ENCODE results near the gene C1orf159.

Gene C1orf159

GRCh38 chr1:1130206-1131120 lies 14.6 kb upstream of the C1orf159 start:
- DNase-seq: no peak

GRCh38 chr1:1129381-1129821 lies 13.5 kb upstream of the C1orf159 start:
- DNase-seq: no peak

- DNase-seq: no peak
Observed at GRCh38 chr1:1128454-1129139, 12.7 kb upstream of the C1orf159 start.

- no peak for DNase-seq
Observed at GRCh38 chr1:1127551-1128451, 11.9 kb upstream of the C1orf159 start.

GRCh38 chr1:1125945-1126344 lies 10.1 kb upstream of the C1orf159 start:
- no peak for DNase-seq

- no peak for DNase-seq
Observed at GRCh38 chr1:1124786-1125642, 9.1 kb upstream of the C1orf159 start.

- DNase-seq: no peak
Observed at GRCh38 chr1:1124508-1124785, 8.6 kb upstream of the C1orf159 start.

- peak in 1 of 2 experiments; percentile 62 for DNase-seq
Observed at GRCh38 chr1:1123581-1124507, 8.0 kb upstream of the C1orf159 start.

- peak in 1 of 2 experiments; percentile 56 for DNase-seq
Observed at GRCh38 chr1:1122981-1123480, 7.1 kb upstream of the C1orf159 start.

GRCh38 chr1:1122078-1122811 lies 6.4 kb upstream of the C1orf159 start:
- peak; percentile 37 to 87 for DNase-seq

GRCh38 chr1:1121611-1122077 lies 5.8 kb upstream of the C1orf159 start:
- DNase-seq: no peak

- no peak for DNase-seq
Observed at GRCh38 chr1:1120866-1121591, 5.1 kb upstream of the C1orf159 start.

GRCh38 chr1:1120096-1120495 lies 4.2 kb upstream of the C1orf159 start:
- no peak for DNase-seq

GRCh38 chr1:1119272-1119890 lies 3.5 kb upstream of the C1orf159 start:
- no peak for DNase-seq

GRCh38 chr1:1118876-1119220 lies 3.0 kb upstream of the C1orf159 start:
- DNase-seq: no peak

GRCh38 chr1:1118011-1118875 lies 2.4 kb upstream of the C1orf159 start:
- DNase-seq: no peak

- DNase-seq: no peak
Observed at GRCh38 chr1:1117469-1117831, 1.6 kb upstream of the C1orf159 start.

All from NCI-H446 (cell line).